ENCODE results near the gene PIGS.

PIGS gene

DNA sequence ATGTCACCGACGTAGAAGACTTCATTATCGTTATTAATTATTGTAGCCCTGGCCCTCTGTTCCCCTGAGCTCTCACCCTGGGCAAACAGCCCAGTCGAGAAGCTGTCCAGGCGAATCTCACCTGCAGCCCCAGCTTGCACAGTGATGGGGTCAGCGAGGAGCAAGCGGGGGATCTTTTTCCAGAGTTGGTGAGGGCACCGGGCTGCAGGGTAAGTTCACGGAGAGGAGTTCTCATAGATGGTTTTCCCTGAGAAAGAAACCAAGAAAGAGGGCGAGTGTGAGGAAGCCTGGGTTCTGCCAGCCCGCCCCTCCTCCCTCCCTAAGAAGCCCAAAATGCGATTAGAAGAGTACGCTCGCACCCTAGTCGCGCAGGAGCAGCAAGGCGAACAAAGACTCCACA, 27.1 kb upstream of the PIGS start:
- WGBS (ENCODE audit: extremely low coverage, insufficient coverage, insufficient read length): no CpG with 5 or more reads among the region's 17 CpGs
- peak overlapping the region; percentile 90 for H2AFZ ChIP-seq (ENCODE audit: insufficient read depth, low read length, poor library complexity)
- no peak for DNase-seq
- no peaks in the 10 kb centered on the region for H3K9me3 ChIP-seq (ENCODE audit: insufficient read depth, low read depth, low read length)
- H3K18ac ChIP-seq (ENCODE audit: low read length): peak overlapping the region; percentile 58
- H3K9ac ChIP-seq (ENCODE audit: low read length): peak overlapping the region; percentile 66
- H3K23ac ChIP-seq (ENCODE audit: low read length): no peak overlapping the region
- H3K27ac ChIP-seq (ENCODE audit: low read depth, low read length): peak overlapping the region; percentile 8
- peaks cover 0 to 12% of the 10 kb centered on the region in 2 experiments for H3K4me1 ChIP-seq (ENCODE audit: control insufficient read depth in 1 of 2, insufficient read depth in 2 of 2, low read length in 2 of 2)
- peak overlapping the region; percentile 63 for H4K8ac ChIP-seq (ENCODE audit: low read depth, low read length)
- no peak overlapping the region for H2AK5ac ChIP-seq (ENCODE audit: low read length)
- H4K91ac ChIP-seq (ENCODE audit: low read depth, low read length): peak overlapping the region; percentile 65
- peak overlapping the region; percentile 63 for H3K4me2 ChIP-seq (ENCODE audit: low read length)
- peaks cover under 1 to 5% of the 10 kb centered on the region in 2 experiments for H3K36me3 ChIP-seq (ENCODE audit: control insufficient read depth in 1 of 2, insufficient read depth in 2 of 2, low read length in 2 of 2)
- H2BK5ac ChIP-seq (ENCODE audit: low read depth, low read length, poor library complexity): peak overlapping the region; percentile 13
- no peak overlapping the region for H2BK12ac ChIP-seq (ENCODE audit: low read length)
- H3K4ac ChIP-seq (ENCODE audit: low read depth, low read length): peak overlapping the region; percentile 47
- no peaks in the 10 kb centered on the region for H3K27me3 ChIP-seq (ENCODE audit: insufficient read depth, low read length)
- peak overlapping the region; percentile 71 for H4K12ac ChIP-seq (ENCODE audit: low read depth, low read length)
- H3K4me3 ChIP-seq (ENCODE audit: low read depth, low read length): peak overlapping the region; percentile 77
- peak overlapping the region; percentile 47 for H3K14ac ChIP-seq (ENCODE audit: low read length)
- H2BK120ac ChIP-seq (ENCODE audit: insufficient read depth, low read length, poor library complexity): peak overlapping the region; percentile 49
- H3K79me2 ChIP-seq (ENCODE audit: control insufficient read depth, insufficient read depth, low read length, poor library complexity): peaks cover 5% of the 10 kb centered on the region
- peaks cover 6% of the 10 kb centered on the region for H3K79me1 ChIP-seq (ENCODE audit: low read length)

DNA sequence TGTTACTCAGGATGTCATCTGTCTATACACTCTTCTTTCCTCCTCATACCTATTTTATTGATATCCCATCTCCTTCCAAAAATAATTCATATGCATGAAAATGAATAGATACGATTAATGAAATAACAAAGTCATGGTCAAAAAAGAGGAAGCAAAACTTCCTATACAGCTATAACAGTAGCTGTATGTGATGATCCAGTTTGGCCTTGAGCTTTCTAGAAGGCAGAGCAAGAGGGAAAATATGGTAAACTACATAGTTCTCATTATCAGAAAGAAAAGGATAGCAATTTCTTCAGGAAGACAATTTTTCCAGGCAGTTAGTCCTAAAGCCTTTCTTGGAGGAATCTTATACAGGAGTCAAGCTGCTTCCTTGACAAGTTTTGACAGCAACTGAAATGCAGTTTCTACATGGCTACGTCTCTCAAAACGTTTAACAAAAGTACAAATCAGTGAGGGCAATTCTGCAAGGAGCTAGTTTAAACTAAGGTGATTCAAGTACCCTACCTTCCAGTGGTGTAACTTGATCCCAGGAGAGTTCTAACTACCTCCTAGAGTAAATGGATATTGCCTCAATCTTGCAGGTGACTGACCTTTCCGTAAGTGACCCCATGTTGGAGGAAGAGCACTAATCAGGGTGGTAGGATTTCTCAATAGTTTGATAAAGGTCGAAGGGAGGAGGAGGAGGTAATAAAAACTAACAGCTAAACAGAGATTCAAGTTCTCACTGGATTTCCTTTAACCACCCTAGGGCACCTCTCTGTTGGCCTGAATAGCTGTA, 26.5 kb upstream of the PIGS start:
- Histone ChIP-seq H4K8ac (ENCODE audit: low read depth, low read length) (peak overlapping the region; percentile 63), H3K9ac (ENCODE audit: low read length) (no peak overlapping the region), H3K27me3 (ENCODE audit: insufficient read depth, low read length) (no peaks in the 10 kb centered on the region), H3K18ac (ENCODE audit: low read length) (no peak overlapping the region), H3K14ac (ENCODE audit: low read length) (no peak overlapping the region), H3K4me1 (ENCODE audit: control insufficient read depth in 1 of 2, insufficient read depth in 2 of 2, low read length in 2 of 2) (peaks cover 0 to 12% of the 10 kb centered on the region in 2 experiments), H3K23ac (ENCODE audit: low read length) (no peak overlapping the region), H3K27ac (ENCODE audit: low read depth, low read length) (no peak overlapping the region), H4K12ac (ENCODE audit: low read depth, low read length) (no peak overlapping the region), H3K79me1 (ENCODE audit: low read length) (peaks cover 6% of the 10 kb centered on the region), H3K79me2 (ENCODE audit: control insufficient read depth, insufficient read depth, low read length, poor library complexity) (peaks cover 5% of the 10 kb centered on the region), H2AFZ (ENCODE audit: insufficient read depth, low read length, poor library complexity) (no peak overlapping the region), H3K4ac (ENCODE audit: low read depth, low read length) (no peak overlapping the region), H2BK5ac (ENCODE audit: low read depth, low read length, poor library complexity) (no peak overlapping the region), H3K4me3 (ENCODE audit: low read depth, low read length) (peak overlapping the region; percentile 77), H3K9me3 (ENCODE audit: insufficient read depth, low read depth, low read length) (no peaks in the 10 kb centered on the region), H2AK5ac (ENCODE audit: low read length) (no peak overlapping the region), H3K4me2 (ENCODE audit: low read length) (peak overlapping the region; percentile 63), H4K91ac (ENCODE audit: low read depth, low read length) (peak overlapping the region; percentile 65), H3K36me3 (ENCODE audit: control insufficient read depth in 1 of 2, insufficient read depth in 2 of 2, low read length in 2 of 2) (peaks cover 4 to 7% of the 10 kb centered on the region in 2 experiments), H2BK12ac (ENCODE audit: low read length) (no peak overlapping the region), H2BK120ac (ENCODE audit: insufficient read depth, low read length, poor library complexity) (no peak overlapping the region)
- WGBS (ENCODE audit: extremely low coverage, insufficient coverage, insufficient read length): no CpG with 5 or more reads among the region's 5 CpGs
- no peak for DNase-seq

DNA sequence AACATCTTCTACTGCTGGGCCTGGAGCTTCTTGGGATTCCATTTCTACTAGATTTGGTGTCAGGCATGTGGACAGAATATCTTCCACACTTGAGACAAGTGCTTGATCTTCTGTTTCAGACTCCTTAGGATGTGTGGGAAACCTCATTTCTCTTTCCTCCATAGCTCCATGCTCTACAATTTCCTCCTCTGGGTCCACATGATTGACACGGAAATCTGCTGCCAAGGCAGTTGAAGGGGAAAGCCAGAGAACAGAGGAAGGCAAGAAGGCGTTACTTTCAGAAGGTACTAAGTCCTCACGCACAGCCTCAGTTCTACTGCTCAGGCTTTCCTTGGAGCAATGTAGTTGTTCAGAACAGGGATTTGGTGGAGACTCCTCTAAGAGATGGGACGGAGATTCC, 20.9 kb upstream of the PIGS start:
- no peak overlapping the region for H2AK5ac ChIP-seq (ENCODE audit: low read length)
- DNase-seq: no peak
- H3K4me1 ChIP-seq (ENCODE audit: control insufficient read depth in 1 of 2, insufficient read depth in 2 of 2, low read length in 2 of 2): no peaks in the 10 kb centered on the region
- H3K79me1 ChIP-seq (ENCODE audit: low read length): no peaks in the 10 kb centered on the region
- no peak overlapping the region for H2AFZ ChIP-seq (ENCODE audit: insufficient read depth, low read length, poor library complexity)
- H3K14ac ChIP-seq (ENCODE audit: low read length): no peak overlapping the region
- no peak overlapping the region for H4K12ac ChIP-seq (ENCODE audit: low read depth, low read length)
- no peak overlapping the region for H4K8ac ChIP-seq (ENCODE audit: low read depth, low read length)
- no peak overlapping the region for H2BK12ac ChIP-seq (ENCODE audit: low read length)
- H2BK120ac ChIP-seq (ENCODE audit: insufficient read depth, low read length, poor library complexity): no peak overlapping the region
- H3K9ac ChIP-seq (ENCODE audit: low read length): no peak overlapping the region
- no peak overlapping the region for H2BK5ac ChIP-seq (ENCODE audit: low read depth, low read length, poor library complexity)
- H3K4me3 ChIP-seq (ENCODE audit: low read depth, low read length): no peak overlapping the region
- peaks cover 3% of the 10 kb centered on the region for H3K9me3 ChIP-seq (ENCODE audit: insufficient read depth, low read depth, low read length)
- no peaks in the 10 kb centered on the region for H3K27me3 ChIP-seq (ENCODE audit: insufficient read depth, low read length)
- no peak overlapping the region for H3K23ac ChIP-seq (ENCODE audit: low read length)
- H3K4ac ChIP-seq (ENCODE audit: low read depth, low read length): no peak overlapping the region
- WGBS (ENCODE audit: extremely low coverage, insufficient coverage, insufficient read length): no CpG with 5 or more reads among the region's 4 CpGs
- H3K18ac ChIP-seq (ENCODE audit: low read length): no peak overlapping the region
- no peaks in the 10 kb centered on the region for H3K79me2 ChIP-seq (ENCODE audit: control insufficient read depth, insufficient read depth, low read length, poor library complexity)
- H3K36me3 ChIP-seq (ENCODE audit: control insufficient read depth in 1 of 2, insufficient read depth in 2 of 2, low read length in 2 of 2): peaks cover 27 to 39% of the 10 kb centered on the region in 2 experiments
- no peak overlapping the region for H3K27ac ChIP-seq (ENCODE audit: low read depth, low read length)
- H3K4me2 ChIP-seq (ENCODE audit: low read length): no peak overlapping the region
- no peak overlapping the region for H4K91ac ChIP-seq (ENCODE audit: low read depth, low read length)

DNA sequence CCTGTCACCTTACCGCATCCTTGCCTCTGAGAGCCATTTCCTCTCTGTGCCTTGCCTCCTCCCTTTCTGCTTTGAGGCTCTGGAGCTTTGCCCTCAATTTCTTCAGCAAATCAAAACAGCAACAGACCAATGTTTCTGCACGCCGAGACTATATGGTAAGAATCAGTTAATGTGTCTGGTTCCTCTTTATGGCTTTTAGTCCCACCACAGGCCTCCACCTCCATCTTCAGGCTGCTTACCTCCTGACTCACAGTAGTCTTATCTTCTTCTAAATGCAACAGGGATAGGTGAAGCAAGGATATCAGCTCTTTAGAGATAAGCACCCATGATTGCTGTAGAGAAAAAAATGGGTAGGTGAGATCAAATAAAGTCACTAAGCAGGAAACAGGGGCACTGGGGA, 14.5 kb upstream of the PIGS start:
- no peak overlapping the region for H2AK5ac ChIP-seq (ENCODE audit: low read length)
- H3K27ac ChIP-seq (ENCODE audit: low read depth, low read length): no peak overlapping the region
- H2AFZ ChIP-seq (ENCODE audit: insufficient read depth, low read length, poor library complexity): no peak overlapping the region
- no peak overlapping the region for H3K18ac ChIP-seq (ENCODE audit: low read length)
- no peak overlapping the region for H3K9ac ChIP-seq (ENCODE audit: low read length)
- WGBS (ENCODE audit: extremely low coverage, insufficient coverage, insufficient read length): no CpG with 5 or more reads among the region's 3 CpGs
- H3K4ac ChIP-seq (ENCODE audit: low read depth, low read length): no peak overlapping the region
- H4K91ac ChIP-seq (ENCODE audit: low read depth, low read length): no peak overlapping the region
- no peak overlapping the region for H3K14ac ChIP-seq (ENCODE audit: low read length)
- peak in 1 of 2 donors; percentile 39 for DNase-seq
- H3K79me2 ChIP-seq (ENCODE audit: control insufficient read depth, insufficient read depth, low read length, poor library complexity): no peaks in the 10 kb centered on the region
- peaks cover 3% of the 10 kb centered on the region for H3K9me3 ChIP-seq (ENCODE audit: insufficient read depth, low read depth, low read length)
- peaks cover 32 to 61% of the 10 kb centered on the region in 2 experiments for H3K36me3 ChIP-seq (ENCODE audit: control insufficient read depth in 1 of 2, insufficient read depth in 2 of 2, low read length in 2 of 2)
- H3K27me3 ChIP-seq (ENCODE audit: insufficient read depth, low read length): no peaks in the 10 kb centered on the region
- no peak overlapping the region for H2BK12ac ChIP-seq (ENCODE audit: low read length)
- H2BK120ac ChIP-seq (ENCODE audit: insufficient read depth, low read length, poor library complexity): no peak overlapping the region
- no peak overlapping the region for H3K4me2 ChIP-seq (ENCODE audit: low read length)
- no peak overlapping the region for H4K12ac ChIP-seq (ENCODE audit: low read depth, low read length)
- no peaks in the 10 kb centered on the region for H3K79me1 ChIP-seq (ENCODE audit: low read length)
- no peak overlapping the region for H2BK5ac ChIP-seq (ENCODE audit: low read depth, low read length, poor library complexity)
- H4K8ac ChIP-seq (ENCODE audit: low read depth, low read length): no peak overlapping the region
- H3K4me1 ChIP-seq (ENCODE audit: control insufficient read depth in 1 of 2, insufficient read depth in 2 of 2, low read length in 2 of 2): no peaks in the 10 kb centered on the region
- H3K23ac ChIP-seq (ENCODE audit: low read length): no peak overlapping the region
- no peak overlapping the region for H3K4me3 ChIP-seq (ENCODE audit: low read depth, low read length)
